NCI-H82 treated with DMSO at 0.1 percent for 48 hours (cell line): ENCODE results near the gene FAM174C.

Experiments
- DNase-seq: peaks from one replicate; lab custom pipeline; 2025; ENCODE audit not compliant: unreplicated experiment; lab: John Stamatoyannopoulos, UW

Gene FAM174C

DNA sequence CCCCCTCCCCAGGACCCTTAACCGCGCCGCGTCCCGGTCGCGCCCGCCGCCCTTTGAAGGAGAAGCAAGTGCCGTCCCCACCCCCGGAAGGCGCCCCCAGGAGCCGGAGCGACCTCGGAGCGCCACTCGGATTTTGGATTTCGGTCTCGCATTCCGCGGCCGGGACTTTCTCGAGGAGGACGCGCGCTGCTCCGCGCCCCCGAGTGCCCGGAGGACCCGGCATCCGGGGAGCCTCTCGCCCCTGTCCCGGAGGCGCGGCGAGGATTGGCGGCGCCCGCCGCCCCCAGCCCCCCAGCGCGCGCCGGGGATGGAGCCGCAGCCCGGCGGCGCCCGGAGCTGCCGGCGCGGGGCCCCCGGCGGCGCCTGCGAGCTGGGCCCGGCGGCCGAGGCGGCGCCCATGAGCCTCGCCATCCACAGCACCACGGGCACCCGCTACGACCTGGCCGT lies 25.3 kb upstream of the FAM174C start:
- DNase-seq = no peak

DNA sequence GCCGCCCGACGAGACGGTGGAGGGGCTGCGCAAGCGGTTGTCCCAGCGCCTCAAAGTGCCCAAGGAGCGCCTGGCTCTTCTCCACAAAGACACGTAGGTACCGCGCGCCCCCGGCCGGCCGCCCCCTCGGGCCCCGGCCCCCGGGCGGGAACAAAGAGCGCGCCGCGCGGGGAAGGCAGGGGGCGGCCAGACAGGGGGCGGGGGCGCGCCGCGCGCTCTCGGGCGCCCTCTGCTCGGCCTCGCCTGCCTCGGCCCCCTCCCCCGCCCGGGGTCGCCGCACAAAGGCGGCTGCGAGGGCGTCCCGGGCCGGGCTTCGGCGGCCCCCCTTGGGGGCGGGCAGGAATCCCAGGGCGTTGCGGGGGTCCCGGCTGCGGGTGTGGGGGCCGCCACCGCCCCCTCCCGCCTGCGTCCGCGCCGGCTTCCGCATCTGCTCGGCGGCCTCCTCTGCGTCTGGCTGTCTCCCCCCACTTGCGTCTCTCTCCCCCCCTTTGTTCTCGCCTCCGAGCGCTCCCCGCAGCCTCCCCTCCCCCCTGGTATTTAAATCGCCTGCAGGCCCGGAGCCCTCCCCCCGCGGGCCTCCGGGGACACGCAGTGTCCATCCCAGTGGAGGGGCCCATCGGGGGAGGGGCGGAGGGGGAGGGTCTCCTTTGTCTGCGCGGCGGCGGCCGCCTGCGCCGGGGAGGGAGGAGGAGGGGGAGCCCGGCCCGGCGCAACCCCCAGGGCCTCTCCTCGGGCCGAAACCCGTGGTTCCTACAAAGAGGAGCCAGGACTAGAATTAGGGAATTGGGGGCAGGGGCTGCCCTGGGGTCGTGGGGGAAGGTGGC lies 24.7 kb upstream of the FAM174C start:
- DNase-seq = peak; percentile 61

DNA sequence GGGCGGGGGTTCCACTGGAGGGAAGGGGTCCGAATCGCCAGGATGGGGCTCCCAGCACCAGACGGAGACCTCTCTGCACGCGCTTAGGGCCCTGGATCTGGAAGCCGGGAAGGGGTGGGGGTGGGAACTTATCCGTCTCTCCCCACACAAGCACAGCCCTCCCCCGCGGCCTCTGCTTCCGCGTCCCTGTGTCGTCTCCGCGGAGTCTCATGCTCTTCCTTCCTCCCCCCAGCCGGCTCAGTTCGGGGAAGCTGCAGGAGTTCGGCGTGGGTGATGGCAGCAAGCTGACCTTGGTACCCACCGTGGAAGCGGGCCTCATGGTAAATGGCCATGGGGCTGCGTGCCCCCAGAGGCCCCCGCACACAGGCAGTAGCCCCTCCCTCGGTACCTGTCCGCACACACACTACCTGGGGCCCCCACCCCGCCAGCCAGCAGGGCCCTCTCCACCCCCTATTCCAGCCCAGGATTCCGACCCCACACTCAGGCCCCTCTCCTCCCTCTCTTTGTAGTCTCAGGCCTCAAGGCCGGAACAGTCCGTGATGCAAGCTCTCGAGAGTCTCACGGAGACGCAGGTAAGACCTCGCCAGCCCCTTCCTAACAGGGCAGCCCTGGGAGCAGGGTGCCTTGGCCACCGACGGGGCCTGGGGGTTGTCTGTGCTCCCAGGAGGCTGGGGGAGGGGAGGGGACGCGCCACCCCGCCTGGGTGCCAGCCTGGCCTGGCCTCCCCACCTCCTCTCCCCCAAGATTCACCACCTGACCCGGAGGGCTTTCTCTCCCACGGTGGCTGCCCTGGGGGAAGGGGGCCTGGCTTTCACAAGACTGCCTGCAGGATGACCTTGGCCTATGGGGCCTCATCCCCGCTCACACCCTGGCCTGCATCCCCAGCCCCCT lies 23.8 kb upstream of the FAM174C start:
- DNase-seq = no peak

DNA sequence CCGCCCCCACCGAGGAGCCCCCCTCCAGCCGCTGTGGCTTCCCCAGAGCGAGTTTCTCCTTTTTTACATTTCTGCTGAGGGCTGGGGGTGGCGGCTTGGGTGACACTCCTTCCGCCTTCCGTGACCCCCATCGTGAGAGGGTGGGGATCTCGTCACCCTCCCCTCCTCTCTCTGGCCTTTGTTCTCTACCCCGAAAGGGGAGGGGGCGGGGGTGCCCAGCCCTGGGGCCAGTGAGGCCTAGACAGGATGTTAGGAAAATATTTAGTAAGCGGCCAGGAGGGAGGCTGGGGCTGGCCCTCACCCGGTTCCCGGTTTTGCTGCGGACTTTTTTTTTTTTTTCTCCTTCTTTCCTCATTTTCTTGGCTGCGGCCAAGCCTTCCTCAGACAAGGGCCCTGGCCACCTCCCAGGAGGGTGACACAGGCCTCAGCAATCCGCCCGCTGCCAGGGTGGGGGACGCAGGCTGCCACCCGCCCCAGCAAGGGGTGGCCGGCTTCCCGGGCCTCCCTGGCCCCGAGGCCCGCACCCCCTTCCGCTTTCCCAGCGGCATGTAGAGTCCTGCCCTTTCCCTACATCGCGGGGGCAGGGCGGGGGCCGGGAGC lies 23.0 kb upstream of the FAM174C start:
- no peak for DNase-seq

DNA sequence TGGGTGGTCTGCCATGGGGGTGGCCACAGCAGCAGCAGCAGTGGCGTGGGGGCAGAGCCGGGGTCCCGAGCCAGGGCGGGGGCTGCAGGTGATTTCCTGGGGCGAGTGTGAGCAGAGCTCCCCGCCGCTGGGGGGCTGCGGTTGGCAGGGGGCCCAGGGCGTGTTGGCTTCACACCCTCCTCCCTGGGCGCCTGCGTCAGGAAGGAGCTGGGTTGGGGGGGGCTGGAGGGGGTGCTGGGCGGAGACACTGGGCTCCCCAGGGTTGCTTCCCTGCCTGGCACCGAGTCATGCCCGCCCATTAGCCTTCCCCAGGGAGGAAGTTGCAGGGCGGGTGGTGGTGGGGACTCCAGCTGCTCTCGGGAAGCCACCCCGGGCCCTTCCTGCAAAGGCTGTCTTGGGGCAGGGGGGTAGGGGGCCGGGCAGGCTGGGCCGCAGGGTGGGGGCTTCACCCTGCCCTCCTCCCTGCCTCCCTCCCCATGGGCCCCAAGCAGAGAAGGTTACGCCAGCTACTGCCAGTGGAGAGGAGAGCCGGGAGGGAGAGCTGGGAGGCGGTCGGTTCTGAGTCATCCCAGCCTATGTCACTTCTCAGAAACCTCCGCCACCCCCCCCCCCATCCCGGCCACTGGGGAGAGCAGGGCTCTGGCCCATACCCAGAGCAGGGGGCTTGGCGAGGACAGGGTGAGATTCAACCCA lies 22.4 kb upstream of the FAM174C start:
- no peak for DNase-seq

GRCh38 chr19:1253514-1254080 lies 21.7 kb upstream of the FAM174C start:
- DNase-seq = no peak

DNA sequence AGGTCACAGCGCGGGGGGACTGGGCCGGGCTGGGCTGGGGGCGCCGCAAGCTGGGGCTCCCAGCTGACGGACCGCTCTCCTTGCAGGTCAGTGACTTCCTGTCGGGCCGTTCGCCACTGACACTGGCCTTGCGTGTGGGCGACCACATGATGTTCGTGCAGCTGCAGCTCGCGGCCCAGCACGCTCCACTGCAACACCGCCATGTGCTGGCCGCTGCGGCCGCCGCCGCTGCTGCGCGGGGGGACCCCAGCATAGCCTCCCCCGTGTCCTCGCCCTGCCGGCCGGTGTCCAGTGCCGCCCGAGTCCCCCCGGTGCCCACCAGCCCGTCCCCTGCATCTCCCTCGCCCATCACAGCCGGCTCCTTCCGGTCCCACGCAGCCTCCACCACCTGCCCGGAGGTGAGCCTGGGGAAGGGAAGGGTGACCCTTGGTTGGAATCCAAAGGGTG lies 21.2 kb upstream of the FAM174C start:
- no peak for DNase-seq

GRCh38 chr19:1254530-1255185 lies 20.7 kb upstream of the FAM174C start:
- DNase-seq = no peak

- DNase-seq = no peak
These were observed 19.9 kb upstream of the FAM174C start for GRCh38 chr19:1255186-1256161.

- DNase-seq = no peak
These were observed 18.5 kb upstream of the FAM174C start for GRCh38 chr19:1256646-1257474.

- no peak for DNase-seq
These were observed 17.7 kb upstream of the FAM174C start for GRCh38 chr19:1257475-1258162.

GRCh38 chr19:1258163-1258492 lies 17.2 kb upstream of the FAM174C start:
- no peak for DNase-seq

DNA sequence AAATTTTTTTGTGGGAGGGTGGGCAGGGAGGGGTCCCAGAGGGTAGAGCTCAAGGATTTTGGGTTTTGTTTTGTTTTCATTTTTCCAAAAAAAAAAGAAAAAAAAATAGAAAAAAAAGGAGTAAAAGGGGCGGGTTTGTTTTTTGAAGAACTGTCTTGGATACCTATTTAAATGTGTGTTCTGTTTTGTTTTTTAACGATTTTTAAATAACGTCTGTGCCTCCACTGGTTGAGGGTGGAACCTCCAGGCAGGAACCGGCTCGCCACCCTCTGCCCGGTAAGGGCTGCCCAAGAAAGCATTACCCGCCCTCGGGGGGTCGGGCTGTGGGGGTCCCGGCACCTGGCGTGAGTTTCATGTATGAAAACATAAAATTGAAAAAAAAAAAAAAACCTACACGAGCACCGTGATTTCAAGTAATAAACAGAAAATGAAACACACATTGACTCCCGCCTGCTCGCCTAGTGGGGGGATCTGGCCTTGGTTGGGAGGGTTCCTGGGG lies 16.6 kb upstream of the FAM174C start:
- no peak for DNase-seq

DNA sequence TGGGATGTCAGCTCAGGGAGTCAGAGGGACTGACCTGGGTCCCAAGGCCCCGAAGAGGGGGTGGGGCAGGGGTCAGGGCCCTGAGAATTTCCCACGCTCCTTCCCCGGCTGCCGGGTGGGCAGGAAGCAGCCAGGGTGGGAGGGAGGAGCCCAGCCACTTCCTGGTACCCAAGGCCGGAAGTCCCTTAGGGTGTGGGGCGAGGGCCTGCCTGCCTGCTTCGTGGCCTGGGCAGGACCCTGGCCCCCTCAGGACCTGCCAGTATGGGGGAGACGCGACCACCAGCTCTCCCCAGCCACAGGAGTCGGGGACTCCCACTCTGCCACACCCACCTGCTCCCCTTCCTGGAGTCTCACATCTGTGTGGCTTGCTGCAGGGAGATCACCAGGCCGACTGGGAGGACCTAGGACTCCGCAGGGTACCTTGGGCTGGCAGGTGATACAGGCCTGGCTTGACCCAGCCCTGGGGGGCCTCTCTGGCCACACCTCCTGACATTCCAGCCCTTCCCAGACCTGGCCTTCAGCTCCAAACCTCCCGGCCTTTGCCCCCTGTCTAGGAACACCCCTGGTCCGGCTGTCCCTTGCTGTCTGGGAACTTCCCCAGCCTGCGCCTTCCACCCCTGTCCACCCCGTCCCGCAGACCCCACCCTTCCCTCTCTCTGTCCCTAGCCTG lies 16.0 kb upstream of the FAM174C start:
- DNase-seq = no peak

- no peak for DNase-seq
These were observed 15.2 kb upstream of the FAM174C start for GRCh38 chr19:1259876-1260748.
